ENCODE results near the gene TNS1. TPM values are rescaled to one million over a fixed set of nuclear protein-coding genes. Genes with fewer than 3 reads are reported as not detected.

Gene TNS1
- total RNA-seq, 1 experiment from 2014 or later = 4.5 TPM

- DNase-seq (ENCODE audit: low spot score) = no peak
- H3K9me3 Mint-ChIP-seq = no peaks in the 10 kb centered on the region
- H3K27me3 Mint-ChIP-seq (ENCODE audit: low read depth) = no peaks in the 10 kb centered on the region
- ChIA-PET CTCF (interaction anchor here (1.2 kb wide), 1 partner anchor 135 kb away, joined by 3 read pairs; no protein-coding TSS in a partner anchor), POLR2A (no interaction called here)
- H3K4me1 Mint-ChIP-seq = peaks cover 29% of the 10 kb centered on the region
- no peaks in the 10 kb centered on the region for H3K36me3 Mint-ChIP-seq
- TF ChIP-seq ESRRA (CRISPR knock-in tag; IDR thresholded peaks at IDR 0.05; ENCODE audit: borderline replicate concordance) (no peak), FOXP4 (CRISPR knock-in tag; IDR thresholded peaks at IDR 0.05) (no peak), EMX1 (CRISPR knock-in tag; IDR thresholded peaks at IDR 0.05) (no peak), RELA (CRISPR knock-in tag; IDR thresholded peaks at IDR 0.05; ENCODE audit: borderline replicate concordance) (no peak), ZNF416 (CRISPR knock-in tag; IDR thresholded peaks at IDR 0.05) (no peak), ZNF263 (CRISPR knock-in tag; IDR thresholded peaks at IDR 0.05; ENCODE audit: low read depth) (no peak), CDX4 (CRISPR knock-in tag; IDR thresholded peaks at IDR 0.05; ENCODE audit: borderline replicate concordance) (no peak), AR (CRISPR knock-in tag; IDR thresholded peaks at IDR 0.05) (no peak), GABPB1 (CRISPR knock-in tag; IDR thresholded peaks at IDR 0.05) (no peak), MYBL2 (CRISPR knock-in tag; IDR thresholded peaks at IDR 0.05) (no peak), ZNF121 (CRISPR knock-in tag; IDR thresholded peaks at IDR 0.05) (no peak), SMAD3 (CRISPR knock-in tag; IDR thresholded peaks at IDR 0.05; ENCODE audit: borderline replicate concordance) (no peak)
- H3K27ac Mint-ChIP-seq = no peak overlapping the region
- no peak overlapping the region for H3K4me3 Mint-ChIP-seq
- no peak for ATAC-seq
Observed at GRCh38 chr2:217924346-217924901, 78.4 kb downstream of the TNS1 start.

- peaks cover 40% of the 10 kb centered on the region for H3K4me1 Mint-ChIP-seq
- H3K27me3 Mint-ChIP-seq (ENCODE audit: low read depth) = no peaks in the 10 kb centered on the region
- ChIA-PET POLR2A (no interaction called here), CTCF (interaction anchor here (0.9 to 3.4 kb wide), 5 partner anchors 9 to 138 kb away, joined by 3 to 16 read pairs (median 14); no protein-coding TSS in a partner anchor)
- no peak for ATAC-seq
- no peak overlapping the region for H3K4me3 Mint-ChIP-seq
- no peaks in the 10 kb centered on the region for H3K36me3 Mint-ChIP-seq
- TF ChIP-seq SMAD3 (CRISPR knock-in tag; IDR thresholded peaks at IDR 0.05; ENCODE audit: borderline replicate concordance) (no peak), ETV6 (CRISPR knock-in tag; IDR thresholded peaks at IDR 0.05) (no peak), GTF2I (CRISPR knock-in tag; conservative IDR thresholded peaks at IDR 0.05) (0 out of 2 replicates have a peak, but pooled peaks have one; percentile 26)
- no peak overlapping the region for H3K27ac Mint-ChIP-seq
- no peak for DNase-seq (ENCODE audit: low spot score)
- no peaks in the 10 kb centered on the region for H3K9me3 Mint-ChIP-seq
Observed at GRCh38 chr2:217923007-217923686, 79.6 kb downstream of the TNS1 start.

GRCh38 chr2:217922101-217923006 lies 80.4 kb downstream of the TNS1 start:
- Mint-ChIP-seq H3K4me3 (no peak overlapping the region), H3K9me3 (no peaks in the 10 kb centered on the region), H3K36me3 (no peaks in the 10 kb centered on the region), H3K27ac (no peak overlapping the region), H3K27me3 (ENCODE audit: low read depth) (no peaks in the 10 kb centered on the region), H3K4me1 (peaks cover 46% of the 10 kb centered on the region)
- POLR2A ChIA-PET = no interaction called here
- CTCF ChIA-PET = interaction anchor here (0.8 to 3.4 kb wide), 10 partner anchors 10 to 137 kb away, joined by 3 to 16 read pairs (median 6); no protein-coding TSS in a partner anchor
- ATAC-seq (no peak), DNase-seq (ENCODE audit: low spot score) (no peak)
- no peak for TF ChIP-seq RORB (CRISPR knock-in tag; IDR thresholded peaks at IDR 0.05)

Measured in WTC11 (cell line).